MM.1S (cell line): ENCODE results near the gene FOXJ1.

ENCODE experiments used
- CTCF ChIP-seq: fragments of 300-600 bp; sonication (generic); IDR thresholded peaks from 2 replicates; pipeline ENCODE4 v1.5.1; 2016; ENCODE audit warnings: antibody characterized with exemption, low read length, mixed read lengths
- EZH2phosphoT487 ChIP-seq: fragments of 300-600 bp; sonication (generic); IDR thresholded peaks from 2 replicates; pipeline ENCODE4 v1.6.1; 2018; ENCODE audit warnings: antibody characterized with exemption, low read length

- TF ChIP-seq CTCF: no peak
- no peak for TF ChIP-seq EZH2phosphoT487
These were observed 6.9 kb upstream of the FOXJ1 start for GRCh38 chr17:76148015-76148326.
